ENCODE results near the gene FHL1.
"Not testable (repeated sequence)": the region's sequence is repeated elsewhere in the genome, so short reads cannot be mapped to it uniquely, and the experiment has no call there.

FHL1 gene

DNA sequence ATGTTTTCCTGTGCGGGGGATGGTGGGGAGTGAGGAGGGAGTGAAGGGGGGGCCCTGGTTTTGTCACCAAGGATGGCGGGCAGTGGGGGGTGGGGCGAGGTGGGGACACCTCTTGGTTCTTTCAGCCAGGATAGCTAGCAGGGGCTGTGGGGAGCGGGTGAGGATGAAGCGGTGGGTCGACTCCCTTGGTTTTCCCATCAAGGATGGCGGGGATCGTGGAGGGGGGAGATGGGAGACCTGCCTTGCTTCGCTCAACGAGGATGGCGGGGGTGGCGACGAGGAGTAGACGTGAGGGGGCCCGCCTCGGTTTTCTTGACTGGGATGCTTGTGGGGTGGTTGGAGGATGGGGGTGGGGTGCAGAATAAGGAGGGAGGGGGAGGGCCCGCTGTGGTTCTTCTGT is 643 bp downstream of the FHL1 start:
- DNase-seq = no peak

DNA sequence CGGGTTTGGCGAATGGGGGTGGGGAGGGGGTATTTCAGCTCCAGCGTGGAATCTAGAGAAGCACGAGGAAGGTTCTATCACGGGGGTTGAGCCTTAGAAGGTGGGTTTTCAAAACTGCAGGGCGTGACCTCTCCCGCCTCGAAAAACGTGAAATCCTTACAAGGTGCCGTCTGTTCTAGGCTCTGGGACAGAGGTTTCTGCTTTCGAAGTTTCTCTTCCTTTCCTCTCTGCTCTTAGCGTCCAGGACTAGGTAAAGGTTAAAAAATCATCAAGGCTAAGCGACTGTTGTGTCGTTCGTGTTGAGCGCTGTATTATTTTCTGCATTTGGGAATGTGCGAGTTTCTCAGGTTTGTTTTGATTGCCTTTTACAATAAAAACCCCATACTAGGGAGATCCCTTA is 1.1 kb downstream of the FHL1 start:
- DNase-seq = no peak

DNA sequence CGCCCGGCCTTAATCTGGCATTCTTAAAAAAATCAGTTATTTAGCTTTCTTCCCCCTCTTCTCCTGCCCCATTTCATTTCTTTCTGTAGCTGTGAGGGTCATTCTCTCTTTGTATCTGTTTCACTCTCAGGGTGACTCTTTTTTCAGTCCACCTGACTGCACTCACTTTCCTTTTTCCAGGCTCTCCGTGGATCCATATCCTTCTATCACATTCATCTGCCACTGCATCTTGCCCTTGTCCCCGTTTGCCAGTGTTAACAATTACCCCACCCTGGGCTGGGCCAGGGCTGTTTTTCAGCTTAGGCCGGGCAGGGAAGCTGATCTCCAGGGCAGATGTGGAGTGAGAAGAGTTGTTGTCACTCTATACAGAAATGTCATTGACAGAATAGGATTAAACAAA is 7.7 kb downstream of the FHL1 start:
- no peak for DNase-seq

DNA sequence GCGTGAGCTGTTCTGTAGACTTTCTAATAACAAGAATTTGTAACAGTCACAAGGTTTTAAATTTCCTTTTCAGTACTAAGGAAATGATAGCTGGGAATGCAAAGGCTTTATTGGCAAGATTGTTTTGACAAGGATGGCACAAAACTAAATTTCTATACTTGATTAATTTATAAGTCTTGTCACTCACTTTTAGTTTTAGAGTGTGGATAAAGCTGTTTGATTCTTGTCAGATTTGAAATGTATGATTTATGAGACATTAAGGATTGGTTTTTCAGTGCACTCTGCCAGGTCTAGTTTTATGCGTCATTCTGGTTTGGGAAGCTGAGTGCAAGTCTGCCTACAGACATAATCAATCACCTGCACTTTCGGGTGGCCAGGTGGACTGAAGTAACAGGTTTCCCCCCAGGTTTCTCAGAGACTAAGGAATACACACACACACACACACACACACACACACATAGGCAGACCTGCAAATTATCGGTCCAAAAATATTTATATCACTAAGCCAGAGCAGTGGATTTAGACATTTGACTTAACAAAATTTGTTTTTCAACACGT is 9.3 kb downstream of the FHL1 start:
- no peak for DNase-seq

DNA sequence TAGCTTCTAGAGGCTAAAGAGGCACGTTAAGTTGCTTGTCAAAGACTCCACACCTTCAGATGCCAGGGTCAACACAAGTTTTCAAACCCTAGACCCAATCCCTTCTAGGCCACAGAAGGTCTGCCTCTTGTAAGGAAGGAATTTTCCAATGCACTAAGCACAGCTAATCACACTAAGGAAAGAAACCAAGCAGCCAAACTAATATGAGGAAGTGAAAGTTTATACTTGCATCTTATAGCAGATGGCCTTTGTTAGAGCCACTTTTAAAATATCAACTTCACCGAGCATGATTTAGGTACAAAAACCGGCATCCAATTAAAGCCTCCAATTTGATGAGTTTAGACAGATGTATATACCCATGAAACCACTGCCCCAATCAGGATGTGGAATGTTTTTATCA is 9.9 kb downstream of the FHL1 start:
- DNase-seq = no peak

DNA sequence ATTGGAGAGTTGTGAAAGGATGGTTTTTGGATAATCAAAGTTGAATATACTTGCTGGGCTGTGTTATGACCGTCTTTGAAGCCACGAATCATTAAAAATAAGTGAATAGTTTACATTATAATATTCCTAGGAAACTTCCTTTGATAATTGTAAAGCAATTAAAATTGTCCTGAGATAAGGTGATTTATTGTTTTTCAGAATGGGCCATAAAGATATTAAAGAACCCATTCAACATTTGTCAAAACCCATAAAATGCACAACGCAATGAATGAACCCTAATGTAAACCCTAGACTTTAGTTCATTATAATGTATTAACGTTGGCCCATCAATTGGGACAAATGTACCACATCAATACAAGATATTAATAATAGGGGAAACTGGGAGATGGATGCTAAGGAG is 11.4 kb downstream of the FHL1 start:
- no peak for DNase-seq

DNA sequence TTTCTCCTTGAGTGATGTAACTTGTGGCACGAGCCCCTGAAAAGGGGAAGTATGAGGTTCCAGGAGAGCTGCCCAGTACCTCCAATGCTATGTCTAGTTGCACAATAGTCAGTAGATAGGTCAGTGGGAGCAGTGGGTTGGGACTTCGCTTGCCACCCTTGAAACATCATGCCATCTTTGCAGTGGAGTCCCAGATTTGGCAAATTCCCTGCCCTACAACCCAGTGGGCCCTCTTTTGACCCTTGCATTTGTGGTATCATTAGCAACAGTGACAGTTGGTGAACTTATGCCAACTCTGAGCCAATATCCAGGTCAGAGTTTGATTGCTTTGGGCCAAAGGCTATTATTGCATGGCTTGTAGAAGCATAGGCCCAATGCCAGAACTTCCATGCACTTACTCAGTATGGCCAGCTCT is 12.3 kb downstream of the FHL1 start:
- DNase-seq = no peak

DNA sequence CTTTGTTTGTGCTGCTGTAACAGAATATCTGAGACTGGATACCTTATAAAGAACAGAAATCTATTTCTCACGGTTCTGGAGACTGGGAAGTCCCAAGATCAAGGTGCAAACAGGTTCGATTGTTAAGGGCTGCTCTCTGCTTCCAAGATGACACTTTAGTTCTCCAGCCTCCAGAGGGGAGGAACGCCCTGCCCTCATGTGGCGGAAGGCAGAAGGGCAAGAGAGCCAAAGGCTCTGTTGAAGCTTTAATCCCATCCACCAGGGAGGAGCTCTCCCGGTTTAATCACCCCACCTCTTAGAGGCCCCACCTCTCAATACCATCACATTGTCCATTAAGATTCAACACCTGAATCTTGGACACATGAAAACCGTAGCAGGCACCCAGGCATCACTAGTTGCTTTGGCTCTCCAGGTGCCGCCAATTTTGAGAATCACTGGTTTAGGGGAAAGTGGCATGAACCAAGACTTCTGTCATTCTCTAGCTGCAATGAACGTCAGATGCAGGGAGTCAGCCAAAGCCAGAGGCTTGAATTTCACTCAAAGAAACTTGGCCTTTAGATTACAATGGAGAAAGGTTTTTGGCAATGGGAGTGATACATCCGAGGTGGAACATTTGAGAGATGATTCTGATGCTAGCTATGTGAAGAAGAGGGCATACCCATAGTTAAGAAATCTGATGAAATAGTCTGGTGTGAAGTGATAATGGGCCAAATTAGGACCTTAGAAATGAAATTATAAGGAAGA is 15.7 kb downstream of the FHL1 start:
- no peak for DNase-seq

DNA sequence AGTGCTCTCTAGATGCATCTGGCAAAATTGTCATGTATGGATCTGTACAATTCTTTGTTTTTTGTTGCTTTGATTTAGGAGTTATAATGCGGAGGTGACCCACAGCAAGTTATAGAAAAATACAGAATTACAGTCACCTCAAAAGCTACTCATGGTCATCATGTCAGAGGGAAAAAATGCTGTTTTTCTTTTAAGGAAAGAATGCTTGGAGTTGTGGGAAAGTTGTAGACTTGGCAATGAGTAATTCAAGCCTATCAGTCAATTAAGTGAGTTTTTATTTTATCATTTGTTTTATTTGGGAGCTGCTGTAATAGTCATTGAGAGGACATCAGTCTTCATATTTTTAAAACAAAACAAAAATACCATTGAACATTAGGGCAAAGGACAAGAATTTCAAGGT is 16.4 kb downstream of the FHL1 start:
- DNase-seq = no peak

DNA sequence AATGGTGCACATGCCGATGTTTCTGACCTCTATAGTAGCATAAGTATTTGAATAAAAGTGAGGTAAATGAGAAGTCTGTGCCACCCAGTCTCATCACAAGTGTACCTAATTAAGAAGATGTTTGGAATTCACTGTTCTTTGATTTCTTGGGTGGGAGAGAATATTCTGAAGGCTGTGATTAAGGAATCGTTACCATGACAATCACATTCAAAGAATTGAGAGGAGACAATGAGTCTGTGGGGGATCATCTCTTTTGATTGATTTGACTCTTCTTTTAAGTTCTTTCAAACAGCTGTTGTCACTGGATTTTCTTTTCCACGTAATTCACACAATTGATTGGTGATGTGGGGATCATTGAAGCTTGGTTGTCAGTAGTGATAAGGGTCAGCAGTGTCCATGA is 18.1 kb downstream of the FHL1 start:
- DNase-seq = no peak

DNA sequence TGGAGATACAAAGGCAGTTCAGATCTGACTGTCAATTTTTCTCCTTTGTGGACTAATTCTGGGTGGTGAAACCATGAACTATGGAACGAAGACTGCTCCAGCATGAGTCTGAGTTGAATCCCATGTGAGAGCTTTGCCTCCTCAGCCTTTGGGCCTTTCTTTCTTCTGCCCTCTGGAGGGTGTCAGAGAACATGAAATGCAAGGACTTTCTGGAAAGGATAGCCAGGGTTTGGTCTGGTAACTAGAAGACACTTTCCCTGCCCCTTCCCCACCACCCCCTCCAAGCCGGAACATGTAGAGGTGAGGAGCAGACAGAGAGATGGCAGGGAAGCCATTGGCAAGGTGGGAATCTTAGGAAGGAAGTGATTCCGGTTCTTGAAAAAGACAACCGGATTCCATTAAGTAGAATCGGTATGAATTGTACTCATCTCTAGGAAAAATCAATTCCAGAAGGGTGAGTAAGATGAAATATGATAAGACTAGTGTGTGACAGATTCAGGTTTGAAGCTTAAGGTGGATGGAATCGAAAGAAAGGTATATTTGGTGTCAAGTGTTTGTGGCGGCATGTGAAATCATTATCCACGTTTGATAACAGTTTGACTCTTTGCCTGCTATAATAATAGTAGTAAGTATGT is 19.0 kb downstream of the FHL1 start:
- no peak for DNase-seq

DNA sequence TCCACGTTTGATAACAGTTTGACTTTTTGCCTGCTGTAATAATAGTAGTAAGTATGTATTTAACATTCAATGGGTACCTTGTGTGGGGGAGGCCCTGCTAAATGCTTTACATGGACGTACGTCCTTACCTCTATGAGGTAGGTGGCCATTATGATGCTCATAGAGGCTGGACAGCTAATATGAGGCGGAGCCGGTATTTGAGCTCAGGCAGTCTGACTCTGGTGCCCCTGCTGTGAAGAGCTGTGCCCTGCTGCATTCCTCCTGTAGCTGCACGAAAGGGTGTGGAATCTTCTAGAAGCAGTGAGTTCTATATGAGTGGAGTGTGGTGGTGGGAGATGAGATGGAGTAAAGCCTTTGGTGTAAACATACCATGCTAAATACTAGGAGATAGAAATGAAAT is 20.7 kb downstream of the FHL1 start:
- not testable (repeated sequence) for DNase-seq

DNA sequence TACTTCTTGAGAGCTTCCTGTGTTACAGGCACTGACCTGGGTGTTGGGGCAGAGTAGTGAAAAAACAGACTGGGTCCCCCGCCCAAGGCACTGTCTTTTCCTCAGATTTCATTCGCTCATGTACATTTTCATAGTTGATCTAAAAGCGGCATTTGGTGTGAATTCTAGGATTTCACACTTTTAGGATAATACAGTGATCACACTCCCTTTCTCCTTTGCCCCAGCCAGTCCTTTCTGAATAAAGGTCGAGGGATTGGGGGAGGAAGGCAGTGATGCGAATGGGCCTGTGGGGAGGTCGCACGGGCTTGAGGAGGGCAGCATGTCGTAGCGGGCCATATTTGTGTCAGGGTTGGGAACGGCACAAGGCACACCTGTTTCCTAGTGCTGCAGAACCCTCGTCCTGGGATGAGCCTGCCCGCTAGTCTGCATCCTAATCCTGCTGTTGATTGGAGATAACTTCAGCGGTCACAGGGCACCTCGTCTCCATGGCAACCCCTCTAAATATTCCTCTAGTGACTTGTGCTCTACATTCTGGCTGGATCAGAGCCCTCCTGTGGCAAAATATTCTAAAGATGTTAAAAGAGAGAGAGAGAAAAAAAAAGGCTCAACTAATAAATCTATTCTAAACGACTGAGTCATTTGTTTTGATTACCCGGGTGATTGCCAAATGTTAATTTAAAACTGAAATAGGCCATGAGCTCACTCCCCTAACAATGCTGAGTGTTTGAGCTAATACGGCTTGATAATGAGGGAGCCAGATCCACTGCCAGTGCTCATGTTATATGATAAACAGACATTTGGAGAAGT is 21.8 kb downstream of the FHL1 start:
- peak; percentile 11 for DNase-seq

DNA sequence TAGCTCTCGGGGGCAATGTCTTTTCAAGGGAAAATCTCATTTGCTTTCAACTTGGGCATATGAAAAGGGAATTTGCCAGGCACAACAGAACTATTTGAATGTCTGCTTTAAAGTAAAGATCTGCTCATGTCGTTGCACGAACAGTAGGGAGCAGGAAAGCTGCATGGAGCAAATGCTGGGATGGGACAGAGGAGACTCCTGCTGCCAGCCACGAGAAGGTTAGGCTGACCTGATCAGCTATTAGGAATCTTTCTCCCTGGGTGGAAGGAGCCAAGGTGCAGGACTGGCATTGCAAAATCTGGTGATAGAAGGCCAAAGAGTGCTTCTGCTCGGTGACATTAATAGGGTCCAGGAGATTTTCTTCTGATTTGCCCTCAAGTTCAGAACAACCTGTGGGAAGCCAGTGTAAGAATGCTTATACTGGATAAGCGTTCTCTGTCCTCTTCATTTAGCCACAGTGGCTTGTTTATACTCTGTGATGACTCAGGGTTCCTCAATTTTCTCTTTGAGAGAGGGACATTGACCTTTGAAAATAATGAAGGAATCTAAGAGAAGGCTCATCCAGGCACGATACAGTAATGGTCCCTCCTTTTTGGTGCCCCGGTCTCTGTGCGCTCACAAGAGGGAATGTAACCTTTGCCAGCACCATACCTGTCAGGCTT is 22.9 kb downstream of the FHL1 start:
- no peak for DNase-seq

DNA sequence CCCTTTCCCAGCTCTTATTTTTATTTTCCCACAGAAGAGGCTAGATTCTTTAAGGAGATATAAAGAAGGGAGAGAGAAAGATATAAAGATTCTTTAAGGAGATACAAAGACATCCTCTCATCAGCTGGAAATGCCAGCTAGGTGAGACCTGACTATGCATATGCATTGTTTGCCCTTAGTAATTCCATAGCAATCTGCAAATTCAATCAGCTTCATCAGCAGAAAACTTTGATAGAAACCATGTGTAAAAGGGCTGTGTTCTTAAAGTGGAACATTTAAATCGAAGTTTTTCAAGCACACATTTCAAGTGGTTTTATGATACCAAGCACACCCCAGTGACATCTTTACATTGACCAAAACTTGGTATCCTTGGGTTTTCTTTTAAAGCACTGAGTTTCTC is 24.1 kb downstream of the FHL1 start:
- no peak for DNase-seq

DNA sequence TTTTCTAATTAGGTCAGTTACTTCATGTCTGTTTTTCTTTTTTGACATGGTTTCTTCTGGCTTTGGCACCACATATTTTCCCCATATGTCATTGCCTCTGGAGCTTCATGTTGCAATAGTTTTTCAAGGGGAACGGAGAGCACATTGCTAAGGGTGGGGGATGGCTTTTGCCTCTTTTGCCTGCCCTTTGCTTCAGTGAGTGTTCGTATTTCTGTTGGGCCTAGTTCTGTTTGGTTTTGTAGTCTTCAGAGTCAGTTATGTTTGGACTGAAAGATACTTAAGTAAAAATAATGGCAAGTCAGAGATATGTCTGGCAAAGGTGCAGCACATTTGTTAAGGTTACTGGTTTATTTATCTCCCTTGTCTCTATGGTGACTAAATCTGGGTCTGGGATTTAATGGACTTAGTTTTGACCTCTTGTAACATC is 29.1 kb downstream of the FHL1 start:
- DNase-seq = no peak

DNA sequence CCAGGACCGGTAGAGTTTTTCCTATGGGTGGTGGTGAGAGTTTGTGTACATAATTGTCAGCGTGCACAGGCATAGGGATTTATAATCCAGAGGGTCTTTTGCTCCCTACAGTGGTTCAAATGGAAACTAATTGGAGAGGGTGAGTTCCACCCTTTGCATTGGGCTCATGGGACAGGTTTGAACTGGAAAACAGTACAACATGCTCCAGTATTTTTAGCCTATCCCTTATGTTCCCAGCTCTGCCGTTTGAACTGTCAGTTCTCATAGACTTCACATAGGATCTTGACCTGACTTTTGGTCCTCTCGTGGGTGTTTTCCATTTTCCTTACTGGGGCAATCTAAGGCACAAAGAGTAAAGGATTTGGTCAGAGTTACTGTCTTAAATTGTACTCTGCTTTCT is 31.8 kb downstream of the FHL1 start:
- no peak for DNase-seq

DNA sequence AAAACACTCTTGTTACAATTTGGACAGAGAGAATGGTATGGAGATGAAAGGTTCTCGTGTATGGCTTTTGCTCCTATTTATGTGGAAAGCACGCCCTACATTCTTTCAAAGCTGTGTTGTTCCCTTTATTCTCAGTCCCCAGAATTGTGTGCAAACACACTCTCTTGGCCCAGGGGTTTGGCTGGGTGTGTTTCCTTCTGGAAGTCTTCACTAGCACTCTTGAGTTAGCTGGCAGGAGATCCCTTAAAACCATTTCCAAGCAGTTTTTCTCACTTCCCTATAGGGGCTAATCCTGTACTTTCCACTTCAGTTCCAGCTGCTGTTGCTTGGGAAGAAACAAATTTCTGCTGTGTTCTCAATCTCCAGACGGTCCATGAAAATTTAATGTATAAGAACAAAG is 35.1 kb downstream of the FHL1 start:
- no peak for DNase-seq

DNA sequence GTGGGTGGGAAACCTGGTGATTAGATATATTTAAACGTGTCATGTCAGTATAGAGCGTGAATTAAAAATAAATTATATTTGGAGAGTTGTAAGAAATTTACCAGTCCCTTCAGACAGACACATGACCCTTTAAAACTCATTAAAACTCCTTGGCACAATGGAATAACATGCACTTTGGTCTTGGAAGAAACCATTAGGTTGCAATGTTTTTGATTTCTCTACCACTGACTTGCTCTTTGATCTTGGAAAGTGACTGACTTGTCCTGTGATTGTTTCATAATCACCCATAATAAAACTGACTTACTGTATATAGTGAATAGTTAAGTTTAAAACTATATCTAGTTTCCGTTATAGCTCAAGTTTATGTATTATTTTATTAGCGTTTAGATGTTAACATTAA is 35.8 kb downstream of the FHL1 start:
- DNase-seq = no peak

DNA sequence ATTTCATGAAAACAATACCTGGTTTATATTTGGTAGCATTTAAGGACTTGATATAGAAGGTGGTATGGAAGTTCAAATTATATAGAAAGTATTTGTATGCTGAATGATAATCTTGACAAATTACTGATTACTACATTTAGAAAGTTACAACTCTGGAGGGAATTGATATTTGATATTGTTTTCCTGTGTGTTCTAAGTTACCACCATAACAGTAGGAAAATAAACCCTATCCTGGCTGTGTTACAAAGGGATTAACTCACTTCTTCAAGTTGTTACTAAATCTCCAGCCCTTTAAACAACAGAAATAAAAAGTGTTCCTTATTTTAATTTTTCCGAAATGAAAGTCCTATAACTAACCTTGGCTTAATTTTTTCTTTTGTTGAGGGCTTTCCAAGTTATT is 36.6 kb downstream of the FHL1 start:
- no peak for DNase-seq

DNA sequence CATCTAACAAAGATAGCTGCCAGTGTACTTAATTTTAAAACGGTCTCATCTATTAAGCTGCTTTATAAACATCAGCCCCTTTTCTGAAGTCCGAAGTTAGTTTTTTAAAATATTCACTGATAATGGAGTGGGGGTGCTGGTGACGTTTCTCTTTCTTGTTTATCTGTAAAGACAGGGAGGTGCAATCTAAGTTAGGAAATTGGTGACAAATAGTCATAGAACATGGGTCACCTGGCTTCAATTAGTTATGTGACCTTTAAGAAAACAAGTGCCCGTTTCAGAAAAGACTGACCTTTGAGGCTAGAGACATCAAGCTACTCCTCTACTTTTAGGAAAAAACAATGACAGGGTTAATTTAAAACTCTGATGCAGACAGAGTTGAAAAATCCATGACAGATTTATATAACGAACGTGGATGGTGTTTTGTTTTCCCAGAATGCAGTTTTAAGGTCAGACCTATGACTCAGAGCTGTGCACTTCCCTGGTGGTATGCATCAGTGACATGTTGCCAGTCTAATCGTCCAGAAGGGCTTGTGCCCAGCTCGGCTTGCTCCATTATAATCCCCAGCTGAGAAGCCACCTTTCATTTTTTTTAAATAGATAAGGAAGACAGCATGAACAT is 38.2 kb downstream of the FHL1 start:
- no peak for DNase-seq

DNA sequence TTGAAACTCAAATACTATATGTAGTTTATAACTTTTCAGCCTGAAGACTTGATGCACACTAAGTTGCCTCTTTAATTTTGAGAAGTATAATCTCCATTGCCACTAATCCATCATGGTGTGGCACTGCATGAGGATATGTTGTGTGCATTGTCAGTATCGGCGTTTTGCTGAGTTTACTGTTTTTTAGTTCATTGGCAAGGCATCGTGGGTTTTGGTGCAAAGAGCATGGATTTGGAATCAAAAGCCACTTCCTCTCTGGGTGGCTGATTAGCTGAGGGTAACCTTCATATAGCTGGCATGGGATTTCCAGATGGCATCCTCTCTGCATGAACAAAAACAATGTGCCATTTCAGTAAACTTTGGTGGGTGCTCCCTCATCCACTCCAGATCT is 38.7 kb downstream of the FHL1 start:
- DNase-seq = no peak

DNA sequence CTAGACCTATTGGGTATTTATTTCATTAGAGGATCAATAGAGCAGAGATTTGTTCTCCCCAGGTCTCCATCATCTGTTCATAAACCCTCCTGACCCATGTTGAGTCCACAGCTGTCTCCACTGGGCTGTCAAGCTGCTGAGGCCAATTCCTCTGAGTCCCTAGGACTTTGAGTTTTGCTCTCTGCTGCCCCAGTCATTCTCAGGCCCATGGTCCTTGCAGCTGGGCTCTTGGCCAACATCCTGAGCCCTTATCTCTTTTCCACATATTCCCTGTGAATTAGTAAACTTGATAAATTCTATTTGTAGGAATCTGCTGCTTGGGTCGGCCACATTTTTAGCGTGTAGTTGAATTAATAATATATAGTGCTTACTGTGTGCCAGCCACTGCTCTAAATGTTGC is 41.9 kb downstream of the FHL1 start:
- DNase-seq = no peak

Data from NCI-H1092 treated with DMSO at 0.1 percent for 48 hours (cell line).